ENCODE data around the gene ALDH3A2. TPM values are rescaled to one million over a fixed set of nuclear protein-coding genes. Genes with fewer than 3 reads are reported as not detected.

Gene ALDH3A2
- total and polyA plus RNA-seq, 2 experiments from 2014 or later = 63.6 to 137 TPM

DNA sequence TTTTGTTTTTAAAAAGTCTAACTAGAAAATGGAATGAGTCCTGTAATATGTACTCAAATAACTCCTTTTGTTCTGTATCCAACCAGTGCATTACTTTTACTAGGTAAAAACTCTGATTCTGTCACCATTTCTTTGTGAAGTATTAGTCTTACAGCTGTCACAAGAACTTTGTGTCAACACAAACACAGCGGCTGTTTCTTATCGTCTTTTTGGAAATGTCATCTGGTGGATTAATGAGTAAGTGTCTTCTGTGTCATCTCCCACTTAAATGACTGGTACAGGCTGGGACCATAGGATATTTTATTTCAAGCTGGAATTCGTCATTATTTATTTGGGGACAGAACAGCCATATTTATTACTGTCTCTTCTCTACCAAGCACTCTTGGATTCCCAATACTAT is 19.1 kb upstream of the ALDH3A2 start:
- TF ChIP-seq EZH2phosphoT487 (IDR thresholded peaks at IDR 0.05; ENCODE audit: low read depth, severe bottlenecking, unreplicated experiment) = no peak
- TF ChIP-seq EZH2 (IDR thresholded peaks at IDR 0.05; ENCODE audit: borderline replicate concordance) = no peak
- TF ChIP-seq, protein P1, sequence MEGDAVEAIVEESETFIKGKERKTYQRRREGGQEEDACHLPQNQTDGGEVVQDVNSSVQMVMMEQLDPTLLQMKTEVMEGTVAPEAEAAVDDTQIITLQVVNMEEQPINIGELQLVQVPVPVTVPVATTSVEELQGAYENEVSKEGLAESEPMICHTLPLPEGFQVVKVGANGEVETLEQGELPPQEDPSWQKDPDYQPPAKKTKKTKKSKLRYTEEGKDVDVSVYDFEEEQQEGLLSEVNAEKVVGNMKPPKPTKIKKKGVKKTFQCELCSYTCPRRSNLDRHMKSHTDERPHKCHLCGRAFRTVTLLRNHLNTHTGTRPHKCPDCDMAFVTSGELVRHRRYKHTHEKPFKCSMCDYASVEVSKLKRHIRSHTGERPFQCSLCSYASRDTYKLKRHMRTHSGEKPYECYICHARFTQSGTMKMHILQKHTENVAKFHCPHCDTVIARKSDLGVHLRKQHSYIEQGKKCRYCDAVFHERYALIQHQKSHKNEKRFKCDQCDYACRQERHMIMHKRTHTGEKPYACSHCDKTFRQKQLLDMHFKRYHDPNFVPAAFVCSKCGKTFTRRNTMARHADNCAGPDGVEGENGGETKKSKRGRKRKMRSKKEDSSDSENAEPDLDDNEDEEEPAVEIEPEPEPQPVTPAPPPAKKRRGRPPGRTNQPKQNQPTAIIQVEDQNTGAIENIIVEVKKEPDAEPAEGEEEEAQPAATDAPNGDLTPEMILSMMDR (IDR thresholded peaks at IDR 0.05; ENCODE audit: poor library complexity) = no peak
- no peaks in the 10 kb centered on the region for H4K20me1 ChIP-seq (ENCODE audit: insufficient read depth, poor library complexity, severe bottlenecking)
- H3K79me2 ChIP-seq = no peaks in the 10 kb centered on the region
- no peak overlapping the region for H2AFZ ChIP-seq
- WGBS (ENCODE audit: low lambda C conversion rate, missing lambda C conversion rate) = 52% methylated on average over 3 of the region's 3 CpGs
- no peaks in the 10 kb centered on the region for H3K27me3 ChIP-seq
- H3K4me3 ChIP-seq = no peak overlapping the region
- no peaks in the 10 kb centered on the region for H3K9me3 ChIP-seq (ENCODE audit: low read depth)
- H3K27ac ChIP-seq = no peak overlapping the region
- H3K4me1 ChIP-seq (ENCODE audit: insufficient read depth) = no peaks in the 10 kb centered on the region
- no peak overlapping the region for H3K4me2 ChIP-seq
- no peaks in the 10 kb centered on the region for H3K36me3 ChIP-seq (replicated peaks; ENCODE audit: insufficient read depth, low read depth)
- no peaks in the 10 kb centered on the region for H3K9me2 ChIP-seq (replicated peaks; ENCODE audit: insufficient read depth)
- no peak for DNase-seq (ENCODE audit: low spot score)

GRCh38 chr17:19630035-19630434 is 18.5 kb upstream of the ALDH3A2 start:
- WGBS (ENCODE audit: low lambda C conversion rate, missing lambda C conversion rate) = 92% methylated on average over 4 of the region's 4 CpGs
- no peak overlapping the region for H3K4me2 ChIP-seq
- no peak for TF ChIP-seq EZH2 (IDR thresholded peaks at IDR 0.05; ENCODE audit: borderline replicate concordance)
- TF ChIP-seq EZH2phosphoT487 (IDR thresholded peaks at IDR 0.05; ENCODE audit: low read depth, severe bottlenecking, unreplicated experiment) = no peak
- TF ChIP-seq, protein P1 (IDR thresholded peaks at IDR 0.05; ENCODE audit: poor library complexity) = no peak

DNA sequence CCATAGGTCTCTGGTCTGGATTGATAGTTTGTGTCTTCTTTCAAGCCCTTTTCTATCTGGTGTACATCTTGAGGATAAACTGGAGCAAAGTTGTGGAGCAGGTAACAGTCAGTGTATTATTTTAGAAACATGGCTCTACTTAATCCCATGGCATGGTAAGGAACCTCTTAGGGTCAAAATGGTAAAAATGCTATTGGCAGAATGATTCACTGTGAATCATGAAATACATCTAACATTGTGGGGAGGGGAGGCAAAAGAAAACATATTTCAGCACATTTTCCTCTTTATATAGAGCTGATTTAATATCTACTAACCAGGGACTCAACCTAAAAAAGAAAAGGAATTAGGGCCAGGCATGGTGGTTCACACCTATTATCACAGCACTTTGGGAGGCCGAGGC is 17.9 kb upstream of the ALDH3A2 start:
- Histone ChIP-seq H3K27me3 (no peaks in the 10 kb centered on the region), H3K9me2 (replicated peaks; ENCODE audit: insufficient read depth) (no peaks in the 10 kb centered on the region), H4K20me1 (ENCODE audit: insufficient read depth, poor library complexity, severe bottlenecking) (no peaks in the 10 kb centered on the region), H3K9me3 (ENCODE audit: low read depth) (no peaks in the 10 kb centered on the region), H2AFZ (no peak overlapping the region), H3K4me1 (ENCODE audit: insufficient read depth) (no peaks in the 10 kb centered on the region), H3K27ac (no peak overlapping the region), H3K79me2 (no peaks in the 10 kb centered on the region), H3K4me2 (no peak overlapping the region), H3K4me3 (no peak overlapping the region), H3K36me3 (replicated peaks; ENCODE audit: insufficient read depth, low read depth) (no peaks in the 10 kb centered on the region)
- no peak for DNase-seq (ENCODE audit: low spot score)
- WGBS (ENCODE audit: low lambda C conversion rate, missing lambda C conversion rate) = 96% methylated on average over 1 of the region's 1 CpG
- no peak for TF ChIP-seq EZH2phosphoT487 (IDR thresholded peaks at IDR 0.05; ENCODE audit: low read depth, severe bottlenecking, unreplicated experiment)
- TF ChIP-seq EZH2 (IDR thresholded peaks at IDR 0.05; ENCODE audit: borderline replicate concordance) = no peak
- TF ChIP-seq, protein P1 (IDR thresholded peaks at IDR 0.05; ENCODE audit: poor library complexity) = no peak

More at GRCh38 chr17:19630035-19630434, 18.5 kb upstream of the ALDH3A2 start:
- Histone ChIP-seq H3K36me3 (replicated peaks; ENCODE audit: insufficient read depth, low read depth) (no peaks in the 10 kb centered on the region), H4K20me1 (ENCODE audit: insufficient read depth, poor library complexity, severe bottlenecking) (no peaks in the 10 kb centered on the region), H3K27ac (no peak overlapping the region), H3K9me2 (replicated peaks; ENCODE audit: insufficient read depth) (no peaks in the 10 kb centered on the region), H3K4me1 (ENCODE audit: insufficient read depth) (no peaks in the 10 kb centered on the region), H3K27me3 (no peaks in the 10 kb centered on the region), H2AFZ (no peak overlapping the region), H3K9me3 (ENCODE audit: low read depth) (no peaks in the 10 kb centered on the region), H3K79me2 (no peaks in the 10 kb centered on the region), H3K4me3 (no peak overlapping the region)
- DNase-seq (ENCODE audit: low spot score) = no peak

DNA sequence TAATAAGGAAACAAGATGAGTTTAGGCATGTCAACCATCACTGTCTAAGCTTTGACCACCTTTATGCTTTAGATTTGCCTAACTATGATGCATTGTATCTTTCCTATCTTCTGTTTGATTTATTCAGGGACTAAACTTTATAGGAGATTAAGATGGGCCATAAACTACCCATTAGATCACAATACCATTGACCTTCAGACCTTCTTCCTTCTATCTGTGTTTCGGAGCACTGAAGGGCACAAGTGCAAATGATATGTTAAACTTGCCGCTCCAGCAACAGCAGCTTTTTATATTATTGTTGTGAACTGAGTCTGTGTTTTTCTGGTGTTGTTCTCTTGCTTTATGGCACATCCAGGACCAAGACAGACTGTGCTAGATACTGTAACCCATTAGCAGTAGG is 16.6 kb upstream of the ALDH3A2 start:
- no peak overlapping the region for H3K4me3 ChIP-seq
- H4K20me1 ChIP-seq (ENCODE audit: insufficient read depth, poor library complexity, severe bottlenecking) = no peaks in the 10 kb centered on the region
- TF ChIP-seq EZH2 (IDR thresholded peaks at IDR 0.05; ENCODE audit: borderline replicate concordance) (no peak), EZH2phosphoT487 (IDR thresholded peaks at IDR 0.05; ENCODE audit: low read depth, severe bottlenecking, unreplicated experiment) (no peak)
- TF ChIP-seq, protein P1 (IDR thresholded peaks at IDR 0.05; ENCODE audit: poor library complexity) = no peak
- no peaks in the 10 kb centered on the region for H3K9me2 ChIP-seq (replicated peaks; ENCODE audit: insufficient read depth)
- no peak overlapping the region for H2AFZ ChIP-seq
- no peaks in the 10 kb centered on the region for H3K4me1 ChIP-seq (ENCODE audit: insufficient read depth)
- H3K27ac ChIP-seq = no peak overlapping the region
- H3K27me3 ChIP-seq = no peaks in the 10 kb centered on the region
- H3K9me3 ChIP-seq (ENCODE audit: low read depth) = no peaks in the 10 kb centered on the region
- 62% methylated on average over 2 of the region's 2 CpGs for WGBS (ENCODE audit: low lambda C conversion rate, missing lambda C conversion rate)
- no peaks in the 10 kb centered on the region for H3K36me3 ChIP-seq (replicated peaks; ENCODE audit: insufficient read depth, low read depth)
- DNase-seq (ENCODE audit: low spot score) = no peak
- H3K4me2 ChIP-seq = no peak overlapping the region
- H3K79me2 ChIP-seq = no peaks in the 10 kb centered on the region

Measured in hepatocyte (in vitro differentiated cells).